ENCODE results near the gene LRRC10B.

Gene LRRC10B

DNA sequence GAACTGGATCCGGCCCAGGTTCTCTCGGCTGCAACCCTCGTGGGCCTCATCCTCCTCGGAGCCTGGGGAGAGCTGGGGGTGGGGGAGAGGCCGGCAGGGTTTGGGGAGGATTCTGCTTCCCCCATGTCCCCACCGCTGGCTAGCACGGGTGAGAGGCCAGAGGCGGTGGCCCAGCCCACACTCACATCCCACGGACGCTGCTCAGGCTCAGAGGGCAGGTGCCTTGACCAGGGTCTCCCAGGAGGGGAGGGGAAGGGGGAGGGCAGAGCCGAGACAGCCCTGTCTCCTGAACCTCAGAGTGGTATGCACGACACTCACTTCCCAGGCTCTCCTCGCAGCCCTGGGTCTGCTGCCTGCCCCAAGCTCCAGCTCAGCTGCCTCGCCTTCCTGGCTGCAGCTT, 19.6 kb downstream of the LRRC10B start:
- in situ Hi-C loops (cut with HindIII; ENCODE audit: low sequenced_read_pairs), result no loop called here

GRCh38 chr11:61529537-61530225, 21.1 kb downstream of the LRRC10B start:
- in situ Hi-C loops (cut with HindIII; ENCODE audit: low sequenced_read_pairs), result no loop called here

DNA sequence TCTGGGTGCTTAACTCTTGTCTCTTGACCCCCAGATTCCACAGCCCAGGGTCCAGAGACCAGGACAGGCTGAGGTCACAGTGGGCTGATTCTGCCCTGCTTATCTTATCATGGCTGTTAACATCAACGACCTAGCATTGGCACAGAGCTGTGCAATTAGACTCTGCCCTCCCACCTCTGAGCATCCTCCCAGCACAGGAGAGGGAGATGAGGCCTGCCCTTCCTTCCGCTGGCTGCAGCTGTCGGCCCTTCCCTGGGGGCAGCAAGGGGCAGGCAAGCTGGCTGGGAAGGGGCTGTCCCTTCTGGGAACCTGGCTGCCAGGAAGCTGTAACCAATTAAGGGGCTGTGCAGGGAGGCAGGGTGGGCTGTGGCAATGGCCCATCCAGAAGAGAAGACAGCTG, 22.5 kb downstream of the LRRC10B start:
- in situ Hi-C loops (cut with HindIII; ENCODE audit: low sequenced_read_pairs), result no loop called here

GRCh38 chr11:61532134-61533038, 23.8 kb downstream of the LRRC10B start:
- in situ Hi-C loops (cut with HindIII; ENCODE audit: low sequenced_read_pairs), result no loop called here

DNA sequence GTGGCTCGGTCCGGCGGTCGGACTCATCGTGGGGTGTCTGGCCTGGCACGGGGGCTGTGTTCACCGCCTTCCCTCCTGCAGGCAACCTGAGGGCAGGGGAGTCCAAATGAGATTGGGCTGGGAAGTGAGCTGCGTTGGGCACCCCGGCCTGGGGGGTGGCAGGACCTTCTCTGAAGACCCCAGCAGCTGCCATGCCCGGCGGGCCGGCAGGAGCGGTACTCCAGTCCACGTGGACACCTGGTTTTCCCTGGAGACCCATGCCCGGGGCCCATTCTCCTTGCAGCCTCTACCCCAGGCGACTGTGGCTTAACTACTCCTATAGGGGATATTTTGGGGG, 24.5 kb downstream of the LRRC10B start:
- in situ Hi-C loops (cut with HindIII; ENCODE audit: low sequenced_read_pairs), result no loop called here

DNA sequence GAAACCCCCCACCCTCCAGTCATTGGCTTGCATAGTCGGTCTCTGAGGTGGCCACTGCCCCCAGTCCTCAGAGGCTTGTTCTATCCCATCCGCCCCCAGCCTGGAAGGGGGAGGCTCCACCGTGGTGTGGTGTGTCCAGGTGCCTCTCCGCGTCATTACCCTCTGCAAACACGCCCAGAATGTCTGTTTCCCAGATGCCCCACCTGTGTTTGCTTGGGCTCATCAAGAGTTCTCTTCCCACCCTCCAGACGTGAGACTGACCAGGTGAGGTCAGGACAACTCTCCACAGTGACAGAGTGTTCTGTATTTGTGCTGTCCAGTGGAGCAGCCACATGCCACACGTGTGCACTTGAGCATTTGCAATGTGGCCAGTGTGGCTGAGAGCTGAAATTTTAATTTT, 24.9 kb downstream of the LRRC10B start:
- in situ Hi-C loops (cut with HindIII; ENCODE audit: low sequenced_read_pairs), result no loop called here

DNA sequence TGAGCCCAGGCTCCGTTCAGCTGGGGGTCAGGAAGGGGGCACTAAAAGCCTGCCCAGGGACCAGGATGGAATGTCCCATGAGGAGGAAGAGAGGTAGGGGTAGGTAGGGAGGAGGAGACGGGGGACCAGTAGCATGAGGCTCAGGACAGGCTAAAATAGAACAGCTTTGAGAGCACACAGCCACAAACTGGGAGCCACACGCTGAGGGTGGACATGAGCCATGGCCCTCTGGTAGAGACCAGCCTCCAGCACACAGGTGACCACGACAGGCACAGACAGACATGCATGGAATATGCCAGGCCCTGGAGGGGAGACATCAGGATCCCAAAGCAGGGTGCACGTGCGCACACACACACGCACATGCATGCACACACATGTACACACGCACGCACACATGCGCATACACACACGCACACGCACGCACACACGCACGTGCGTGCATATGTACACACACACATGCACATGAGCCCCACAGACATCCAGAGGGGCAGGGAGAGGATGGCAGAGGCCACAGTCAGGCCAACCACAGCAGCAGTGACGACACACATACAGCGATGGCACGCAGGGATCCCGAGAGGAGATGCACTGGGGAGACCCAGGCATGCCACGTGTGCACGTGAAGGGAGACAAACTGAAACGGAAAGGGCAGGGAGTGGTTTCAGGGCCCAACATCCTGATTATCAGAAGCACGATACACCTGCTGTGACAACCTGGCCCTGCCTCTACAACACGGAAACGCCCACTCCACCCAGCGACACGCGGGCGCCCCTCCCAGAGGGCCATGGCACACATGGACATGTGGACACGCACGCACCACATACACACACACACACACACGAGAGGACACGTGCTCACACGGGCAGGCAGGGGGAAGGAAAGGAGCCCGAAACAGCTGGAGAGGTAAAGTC, 25.7 kb downstream of the LRRC10B start:
- in situ Hi-C loops (cut with HindIII; ENCODE audit: low sequenced_read_pairs), result no loop called here

DNA sequence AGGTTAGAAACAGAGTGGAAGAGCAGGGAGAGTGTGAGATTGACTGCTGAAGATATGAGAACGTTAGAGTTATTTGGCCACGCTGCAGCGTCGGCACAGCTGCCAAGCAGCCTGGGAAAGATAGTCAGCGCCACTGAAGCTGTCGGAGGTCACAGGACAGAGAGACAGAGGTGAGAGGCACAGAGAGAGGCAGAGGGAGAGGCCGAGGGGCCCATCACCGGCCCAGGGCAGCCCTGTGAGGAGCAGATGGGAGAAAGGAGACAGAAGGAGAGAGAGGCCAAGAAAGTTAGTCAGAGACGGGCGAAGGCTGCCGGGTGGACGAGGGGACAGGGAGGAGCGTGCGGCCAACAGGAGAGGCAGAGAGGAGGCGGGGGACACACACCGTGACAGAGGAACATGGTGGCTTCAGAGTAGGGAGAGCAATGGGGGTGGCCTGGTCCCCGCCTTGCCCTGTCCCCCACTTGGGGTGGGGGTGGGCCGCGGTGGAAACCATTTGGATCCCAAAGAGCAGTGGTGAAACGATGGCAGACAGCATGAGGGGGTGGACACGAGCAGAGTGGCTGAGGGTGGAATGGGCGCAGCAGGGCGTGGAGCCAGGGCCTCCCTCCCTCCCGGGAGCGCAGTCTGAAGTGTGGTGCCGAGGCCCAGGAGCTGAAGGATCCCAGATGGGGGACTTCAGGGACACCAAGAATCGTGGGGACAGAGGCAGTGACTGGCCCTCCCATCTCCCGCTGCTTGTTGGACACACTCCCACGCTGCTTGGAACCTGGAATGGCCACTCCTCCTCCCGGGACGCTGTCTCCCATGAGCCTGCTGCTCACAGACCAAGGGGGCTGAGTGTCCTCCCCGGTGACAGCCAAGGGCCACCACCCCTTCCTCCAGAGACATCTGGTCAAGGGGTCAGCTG, 26.6 kb downstream of the LRRC10B start:
- in situ Hi-C loops (cut with HindIII; ENCODE audit: low sequenced_read_pairs), result loop anchor here (5.0 kb wide), 1 partner anchor 57 kb away; no protein-coding TSS in a partner anchor

- in situ Hi-C loops (cut with HindIII; ENCODE audit: low sequenced_read_pairs), result loop anchor here (5.0 kb wide), 1 partner anchor 56 kb away; no protein-coding TSS in a partner anchor
Measured at GRCh38 chr11:61535998-61536675, 27.6 kb downstream of the LRRC10B start.

- in situ Hi-C loops (cut with HindIII; ENCODE audit: low sequenced_read_pairs), result loop anchor here (5.0 kb wide), 1 partner anchor 56 kb away; no protein-coding TSS in a partner anchor
Measured at GRCh38 chr11:61536676-61537270, 28.2 kb downstream of the LRRC10B start.

DNA sequence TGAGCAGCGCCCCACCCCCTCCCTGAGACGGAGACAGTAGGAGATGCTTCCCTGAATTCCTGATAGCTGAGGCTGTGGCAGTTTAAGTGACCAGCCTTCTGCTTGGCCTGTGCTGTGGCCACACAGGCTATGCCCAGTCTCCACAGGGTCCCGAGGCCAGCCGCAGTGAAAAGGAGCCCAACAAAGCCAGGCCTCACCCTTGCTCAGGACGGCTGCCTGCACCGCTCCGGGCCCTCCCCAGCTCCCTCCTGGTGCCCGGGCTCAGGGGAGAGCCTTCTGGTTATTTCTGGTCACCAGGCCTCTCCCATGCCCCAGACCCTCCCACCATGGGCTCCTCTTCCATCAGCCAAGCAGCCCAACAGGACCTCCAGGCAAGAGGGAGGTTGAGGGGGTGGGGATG, 28.8 kb downstream of the LRRC10B start:
- in situ Hi-C loops (cut with HindIII; ENCODE audit: low sequenced_read_pairs), result loop anchor here (5.0 kb wide), 1 partner anchor 55 kb away; no protein-coding TSS in a partner anchor

DNA sequence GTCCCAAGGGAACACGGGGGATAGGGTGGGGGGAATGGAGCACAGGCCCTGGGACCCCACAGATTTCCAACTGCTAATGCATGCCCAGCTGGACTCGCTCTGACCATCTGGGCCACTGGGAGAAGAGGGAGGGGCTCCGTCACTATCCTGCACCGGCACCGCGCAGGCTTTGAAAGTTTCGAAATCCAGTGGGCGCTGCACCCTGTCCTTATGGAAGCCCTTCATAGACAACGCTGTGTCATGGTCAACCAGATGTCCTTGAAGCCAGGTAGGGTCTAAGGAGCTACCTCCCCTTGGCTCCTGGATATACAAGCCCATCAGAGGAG, 30.1 kb downstream of the LRRC10B start:
- in situ Hi-C loops (cut with HindIII; ENCODE audit: low sequenced_read_pairs), result loop anchor here (5.0 kb wide), 1 partner anchor 54 kb away; no protein-coding TSS in a partner anchor

GRCh38 chr11:61539006-61539405, 30.5 kb downstream of the LRRC10B start:
- in situ Hi-C loops (cut with HindIII; ENCODE audit: low sequenced_read_pairs), result loop anchor here (5.0 kb wide), 1 partner anchor 53 kb away; no protein-coding TSS in a partner anchor

GRCh38 chr11:61539831-61540357, 31.3 kb downstream of the LRRC10B start:
- in situ Hi-C loops (cut with HindIII; ENCODE audit: low sequenced_read_pairs), result loop anchor here (5.0 kb wide), 1 partner anchor 52 kb away; no protein-coding TSS in a partner anchor

GRCh38 chr11:61540528-61540927, 32.0 kb downstream of the LRRC10B start:
- in situ Hi-C loops (cut with HindIII; ENCODE audit: low sequenced_read_pairs), result no loop called here

- in situ Hi-C loops (cut with HindIII; ENCODE audit: low sequenced_read_pairs), result no loop called here
Measured at GRCh38 chr11:61541598-61541997, 33.0 kb downstream of the LRRC10B start.

DNA sequence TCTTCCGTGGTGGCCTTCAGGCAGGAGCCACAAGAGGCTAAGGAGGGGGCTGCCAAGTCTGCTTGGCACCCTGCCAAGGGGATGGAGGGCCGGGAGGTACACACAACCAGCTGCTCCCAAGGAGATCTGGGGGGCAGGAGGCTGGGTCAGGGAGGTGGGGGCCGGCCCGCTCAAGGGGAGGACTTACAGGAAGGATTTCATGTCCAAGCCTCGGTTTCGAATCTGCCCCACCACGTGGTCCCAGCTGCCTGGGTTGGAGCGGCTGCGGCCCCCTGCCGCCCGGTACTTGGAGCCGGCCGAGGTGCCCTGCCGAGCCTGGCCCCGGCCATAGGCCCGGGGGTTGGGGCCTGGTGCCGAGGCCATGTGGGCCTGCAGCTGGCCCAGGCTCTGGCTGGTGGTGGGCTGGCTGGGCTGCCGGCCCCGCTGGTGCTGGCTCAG, 33.5 kb downstream of the LRRC10B start:
- in situ Hi-C loops (cut with HindIII; ENCODE audit: low sequenced_read_pairs), result no loop called here

- in situ Hi-C loops (cut with HindIII; ENCODE audit: low sequenced_read_pairs), result no loop called here
Measured at GRCh38 chr11:61542705-61543104, 34.2 kb downstream of the LRRC10B start.
